Vagina (tissue), 2 donors: ENCODE results near the gene THAP6. TPM values are rescaled to one million over a fixed set of nuclear protein-coding genes. Genes with fewer than 3 reads are reported as not detected.
"Not testable (repeated sequence)": the region's sequence is repeated elsewhere in the genome, so short reads cannot be mapped to it uniquely, and the experiment has no call there.

Source experiments
- DNase-seq, 2 donors: peaks; one replicate each; pipeline ENCODE4 v3.0.0-alpha.2; 2017; ENCODE audit errors: extremely low spot score in 2 of 2
- H3K27ac ChIP-seq: fragments of 200-600 bp; sonication (generic); one replicate; pipeline ENCODE4 v1.5.1; 2019
- H3K27me3 ChIP-seq: fragments of 200-600 bp; sonication (generic); one replicate; pipeline ENCODE4 v1.5.1; 2019
- H3K36me3 ChIP-seq, 2 donors: fragments of 200-600 bp; sonication (generic); one replicate each; pipeline ENCODE4 v1.5.1; 2017 to 2019
- H3K4me1 ChIP-seq: fragments of 200-600 bp; sonication (generic); one replicate; pipeline ENCODE4 v1.5.1; 2019
- H3K4me3 ChIP-seq, 2 donors: fragments of 200-600 bp; sonication (generic); 1 replicate in 1 of 2; 2 replicates in 1 of 2; pipeline ENCODE4 v1.5.1; 2016 to 2019
- H3K9me3 ChIP-seq: fragments of 200-600 bp; sonication (generic); one replicate; pipeline ENCODE4 v1.5.1; 2019
- CTCF ChIP-seq, 3 experiments: fragments of 450-650 bp in 2 of 3; fragments of 200-600 bp in 1 of 3; sonication (generic) in 1 of 3; IDR thresholded peaks; one replicate each; pipeline ENCODE4 v1.5.1; 2017 to 2019; ENCODE audit warnings: antibody characterized with exemption in 3 of 3, mild to moderate bottlenecking in 2 of 3, moderate library complexity in 2 of 3
- POLR2A ChIP-seq, 2 donors: fragments of 450-650 bp; IDR thresholded peaks; one replicate each; pipeline ENCODE4 v1.6.1; 2017; ENCODE audit warnings: antibody characterized with exemption in 2 of 2, mild to moderate bottlenecking in 2 of 2, moderate library complexity in 2 of 2
- POLR2AphosphoS5 ChIP-seq, 2 donors: sonication (generic); formaldehyde crosslinking; IDR thresholded peaks; one replicate each; pipeline ENCODE4 v1.9.0; 2017; ENCODE audit warnings: antibody characterized with exemption in 2 of 2, mild to moderate bottlenecking in 2 of 2, low read depth in 1 of 2; ENCODE audit not compliant: insufficient read depth in 1 of 2
- intact Hi-C: fragments of 100-400 bp; cut with DNase I; formaldehyde crosslinking; loops from one replicate; pipeline ENCODE4 v1.15.1; 2023
- total RNA-seq: library from RNA; depleted of rRNA; stranded (reverse); fragments of >200 nt; gene quantifications from one replicate; pipeline ENCODE4 v1.2.3, GENCODE V29; 2016

Gene THAP6
- total RNA-seq, 1 donor from 2014 or later = 16.7 TPM

- H3K4me3 ChIP-seq = no peak overlapping the region
- H3K4me1 ChIP-seq = no peaks in the 10 kb centered on the region
- DNase-seq = no peak
- H3K9me3 ChIP-seq = no peaks in the 10 kb centered on the region
- intact Hi-C loops = no loop called here
- H3K27ac ChIP-seq = no peak overlapping the region
- H3K36me3 ChIP-seq = peaks cover 0 to 60% of the 10 kb centered on the region in 2 donors
- H3K27me3 ChIP-seq = no peaks in the 10 kb centered on the region
- TF ChIP-seq CTCF (IDR thresholded peaks at IDR 0.05) (no peak), POLR2AphosphoS5 (IDR thresholded peaks at IDR 0.05; ENCODE audit: insufficient read depth in 1 of 2, low read depth in 1 of 2) (no peak), POLR2A (IDR thresholded peaks at IDR 0.05) (no peak)
Observed at GRCh38 chr4:75527482-75527881, 13.2 kb downstream of the THAP6 start.

GRCh38 chr4:75530556-75531322 is 16.5 kb downstream of the THAP6 start:
- H3K36me3 ChIP-seq = peaks cover 0 to 54% of the 10 kb centered on the region in 2 donors
- no peaks in the 10 kb centered on the region for H3K9me3 ChIP-seq
- intact Hi-C loops = no loop called here
- no peak overlapping the region for H3K27ac ChIP-seq
- H3K27me3 ChIP-seq = no peaks in the 10 kb centered on the region
- no peak overlapping the region for H3K4me3 ChIP-seq
- no peak for DNase-seq
- no peaks in the 10 kb centered on the region for H3K4me1 ChIP-seq
- TF ChIP-seq CTCF (IDR thresholded peaks at IDR 0.05) = no peak
- TF ChIP-seq POLR2AphosphoS5 (IDR thresholded peaks at IDR 0.05; ENCODE audit: insufficient read depth in 1 of 2, low read depth in 1 of 2) = no peak
- TF ChIP-seq POLR2A (IDR thresholded peaks at IDR 0.05) = no peak

- H3K4me1 ChIP-seq, intact Hi-C loops, H3K4me3 ChIP-seq, H3K27me3 ChIP-seq, H3K27ac ChIP-seq, DNase-seq, H3K9me3 ChIP-seq: not testable (repeated sequence)
- peaks cover 0 to 46% of the 10 kb centered on the region in 2 donors for H3K36me3 ChIP-seq
Observed at GRCh38 chr4:75531536-75532143, 17.4 kb downstream of the THAP6 start.

GRCh38 chr4:75533339-75533887 is 19.1 kb downstream of the THAP6 start:
- DNase-seq, H3K9me3 ChIP-seq, H3K27me3 ChIP-seq, H3K4me1 ChIP-seq, intact Hi-C loops, H3K4me3 ChIP-seq, H3K27ac ChIP-seq: not testable (repeated sequence)
- peaks cover 0 to 35% of the 10 kb centered on the region in 2 donors for H3K36me3 ChIP-seq

GRCh38 chr4:75533926-75534325 is 19.7 kb downstream of the THAP6 start:
- H3K4me3 ChIP-seq, H3K27me3 ChIP-seq, H3K4me1 ChIP-seq, H3K9me3 ChIP-seq, DNase-seq, H3K27ac ChIP-seq, intact Hi-C loops: not testable (repeated sequence)
- peaks cover 0 to 32% of the 10 kb centered on the region in 2 donors for H3K36me3 ChIP-seq

GRCh38 chr4:75537308-75537707 is 23.0 kb downstream of the THAP6 start:
- H3K36me3 ChIP-seq, H3K4me1 ChIP-seq, intact Hi-C loops: not testable (repeated sequence)

GRCh38 chr4:75542824-75543223 is 28.6 kb downstream of the THAP6 start:
- no peaks in the 10 kb centered on the region for H3K36me3 ChIP-seq
- intact Hi-C loops = no loop called here
- no peaks in the 10 kb centered on the region for H3K27me3 ChIP-seq
- TF ChIP-seq CTCF (IDR thresholded peaks at IDR 0.05) (no peak), POLR2AphosphoS5 (IDR thresholded peaks at IDR 0.05; ENCODE audit: insufficient read depth in 1 of 2, low read depth in 1 of 2) (no peak), POLR2A (IDR thresholded peaks at IDR 0.05) (no peak)
- DNase-seq = no peak
- no peaks in the 10 kb centered on the region for H3K4me1 ChIP-seq
- no peaks in the 10 kb centered on the region for H3K9me3 ChIP-seq
- no peak overlapping the region for H3K27ac ChIP-seq
- no peak overlapping the region for H3K4me3 ChIP-seq

More at GRCh38 chr4:75537308-75537707, 23.0 kb downstream of the THAP6 start:
- H3K27me3 ChIP-seq, H3K9me3 ChIP-seq, DNase-seq, H3K27ac ChIP-seq, H3K4me3 ChIP-seq: not testable (repeated sequence)

GRCh38 chr4:75544220-75544619 is 29.9 kb downstream of the THAP6 start:
- H3K36me3 ChIP-seq, H3K27ac ChIP-seq, H3K9me3 ChIP-seq, DNase-seq, intact Hi-C loops, H3K4me1 ChIP-seq, H3K27me3 ChIP-seq, H3K4me3 ChIP-seq: not testable (repeated sequence)
